Endothelial cell (in vitro differentiated cells): ENCODE measurements around the gene USP12. TPM values are rescaled to one million over a fixed set of nuclear protein-coding genes. Genes with fewer than 3 reads are reported as not detected.

ENCODE experiments used
- DNase-seq: peaks from one replicate; pipeline ENCODE4 v3.0.0; 2021; ENCODE audit warnings: low spot score
- H3K27ac Mint-ChIP-seq: one replicate; pipeline ENCODE4 v1.8.0; 2021; ENCODE audit warnings: mixed read lengths, inconsistent platforms; ENCODE audit not compliant: unreplicated experiment
- H3K27me3 Mint-ChIP-seq: one replicate; pipeline ENCODE4 v1.8.0; 2021; ENCODE audit warnings: mild to moderate bottlenecking, moderate library complexity, mixed read lengths, inconsistent platforms; ENCODE audit not compliant: unreplicated experiment
- H3K36me3 Mint-ChIP-seq: one replicate; pipeline ENCODE4 v1.8.0; 2021; ENCODE audit warnings: mild to moderate bottlenecking, low read depth, mixed read lengths, inconsistent platforms; ENCODE audit not compliant: unreplicated experiment
- H3K4me1 Mint-ChIP-seq: one replicate; pipeline ENCODE4 v1.8.0; 2021; ENCODE audit warnings: mild to moderate bottlenecking, mixed read lengths, inconsistent platforms; ENCODE audit not compliant: unreplicated experiment
- H3K4me3 Mint-ChIP-seq: one replicate; pipeline ENCODE4 v1.8.0; 2021; ENCODE audit warnings: mild to moderate bottlenecking, mixed read lengths, inconsistent platforms; ENCODE audit not compliant: unreplicated experiment
- H3K9me3 Mint-ChIP-seq: one replicate; pipeline ENCODE4 v1.8.0; 2021; ENCODE audit warnings: mixed read lengths, inconsistent platforms; ENCODE audit not compliant: unreplicated experiment
- CTCF ChIP-seq: fragments of 200-600 bp; sonication (generic); IDR thresholded peaks from one replicate; pipeline ENCODE4 v1.5.0; 2021; ENCODE audit warnings: antibody characterized with exemption; ENCODE audit not compliant: unreplicated experiment
- total RNA-seq: library from RNA; stranded (reverse); fragmentation: NEBNext Ultra II Directional; extraction: Animal tissue kit (Norgen Biotek cat#: 25700); gene quantifications from one replicate; pipeline ENCODE4 v1.2.1, GENCODE V29; 2021; ENCODE audit not compliant: unreplicated experiment

USP12 gene
- total RNA-seq, 1 donor from 2014 or later = 29.7 TPM

- no peak for DNase-seq
- peaks cover 11% of the 10 kb centered on the region for H3K36me3 Mint-ChIP-seq
- H3K27me3 Mint-ChIP-seq = peaks cover 4% of the 10 kb centered on the region
- H3K27ac Mint-ChIP-seq = no peak overlapping the region
- TF ChIP-seq CTCF = no peak
- H3K4me1 Mint-ChIP-seq = peaks cover 22% of the 10 kb centered on the region
- no peaks in the 10 kb centered on the region for H3K9me3 Mint-ChIP-seq
- no peak overlapping the region for H3K4me3 Mint-ChIP-seq
These were observed 117.6 kb downstream of the USP12 start for GRCh38 chr13:27053902-27054595.

GRCh38 chr13:27053210-27053884 is 118.3 kb downstream of the USP12 start:
- DNase-seq = no peak
- peaks cover 4% of the 10 kb centered on the region for H3K27me3 Mint-ChIP-seq
- peaks cover 11% of the 10 kb centered on the region for H3K36me3 Mint-ChIP-seq
- H3K27ac Mint-ChIP-seq = no peak overlapping the region
- no peaks in the 10 kb centered on the region for H3K9me3 Mint-ChIP-seq
- TF ChIP-seq CTCF = no peak
- peaks cover 22% of the 10 kb centered on the region for H3K4me1 Mint-ChIP-seq
- no peak overlapping the region for H3K4me3 Mint-ChIP-seq

GRCh38 chr13:27052551-27053208 is 118.9 kb downstream of the USP12 start:
- no peak overlapping the region for H3K4me3 Mint-ChIP-seq
- no peaks in the 10 kb centered on the region for H3K9me3 Mint-ChIP-seq
- H3K27me3 Mint-ChIP-seq = peaks cover 4% of the 10 kb centered on the region
- no peak overlapping the region for H3K27ac Mint-ChIP-seq
- no peak for DNase-seq
- peaks cover 11% of the 10 kb centered on the region for H3K36me3 Mint-ChIP-seq
- no peak for TF ChIP-seq CTCF
- H3K4me1 Mint-ChIP-seq = peaks cover 22% of the 10 kb centered on the region

GRCh38 chr13:27047081-27047480 is 124.5 kb downstream of the USP12 start:
- DNase-seq = no peak
- no peaks in the 10 kb centered on the region for H3K4me1 Mint-ChIP-seq
- H3K36me3 Mint-ChIP-seq = peaks cover 8% of the 10 kb centered on the region
- H3K27me3 Mint-ChIP-seq = no peaks in the 10 kb centered on the region
- no peaks in the 10 kb centered on the region for H3K9me3 Mint-ChIP-seq
- TF ChIP-seq CTCF = no peak
- H3K27ac Mint-ChIP-seq = no peak overlapping the region
- H3K4me3 Mint-ChIP-seq = no peak overlapping the region
